ENCODE results near the gene C4orf46. TPM values are rescaled to one million over a fixed set of nuclear protein-coding genes. Genes with fewer than 3 reads are reported as not detected.

Gene C4orf46
- total RNA-seq, 1 donor from 2014 or later, result 7.7 TPM

GRCh38 chr4:158652920-158653319 is 18.8 kb downstream of the C4orf46 start:
- no peak for DNase-seq (ENCODE audit: low read depth)

- DNase-seq (ENCODE audit: low read depth), result no peak
Measured at GRCh38 chr4:158649111-158649680, 22.5 kb downstream of the C4orf46 start.

- DNase-seq (ENCODE audit: low read depth), result no peak
Measured at GRCh38 chr4:158644760-158645159, 26.9 kb downstream of the C4orf46 start.

GRCh38 chr4:158644356-158644755 is 27.3 kb downstream of the C4orf46 start:
- no peak for DNase-seq (ENCODE audit: low read depth)

GRCh38 chr4:158636619-158637018 is 35.1 kb downstream of the C4orf46 start:
- DNase-seq (ENCODE audit: low read depth), result no peak

- DNase-seq (ENCODE audit: low read depth), result no peak
Measured at GRCh38 chr4:158630893-158631292, 40.8 kb downstream of the C4orf46 start.

GRCh38 chr4:158625544-158625943 is 46.1 kb downstream of the C4orf46 start:
- no peak for DNase-seq (ENCODE audit: low read depth)

- peak; percentile 66 for DNase-seq (ENCODE audit: low read depth)
Measured at GRCh38 chr4:158624889-158625478, 46.7 kb downstream of the C4orf46 start.

GRCh38 chr4:158622251-158622650 is 49.4 kb downstream of the C4orf46 start:
- DNase-seq (ENCODE audit: low read depth), result no peak

GRCh38 chr4:158621729-158622128 is 50.0 kb downstream of the C4orf46 start:
- no peak for DNase-seq (ENCODE audit: low read depth)

- DNase-seq (ENCODE audit: low read depth), result no peak
Measured at GRCh38 chr4:158617956-158618355, 53.7 kb downstream of the C4orf46 start.

Other genes starting within 250 kb of the C4orf46 start
- 0.10 TPM in 1 of 2 replicates, not detected in the other for gene RXFP1, start 150.0 kb downstream of the C4orf46 start, total RNA-seq
- 17.4 and 36.5 TPM in 2 replicates for gene ETFDH, start 409 bp upstream of the C4orf46 start, total RNA-seq
- 38.0 and 46.0 TPM in 2 replicates for gene PPID, start 51.5 kb upstream of the C4orf46 start, total RNA-seq
- 143 TPM in 2 replicates for gene FNIP2, start 97.1 kb upstream of the C4orf46 start, total RNA-seq